Karpas-422 (cell line): Measurements from ENCODE around the gene EYA3. TPM values are rescaled to one million over a fixed set of nuclear protein-coding genes. Genes with fewer than 3 reads are reported as not detected.

Experiments
- DNase-seq: peaks from one replicate; pipeline ENCODE4 v3.0.0-alpha.2; 2015
- H2AFZ ChIP-seq: fragments of 200-600 bp; sonication (generic); 2 replicates; pipeline ENCODE4 v1.6.1; 2014; ENCODE audit warnings: antibody characterized with exemption, low read length, mixed read lengths
- H3K27ac ChIP-seq: fragments of 200-600 bp; sonication (generic); 2 replicates; pipeline ENCODE4 v1.5.1; 2014; ENCODE audit warnings: mild to moderate bottlenecking, low read length, moderate library complexity
- H3K27me3 ChIP-seq: fragments of 200-600 bp; sonication (generic); 2 replicates; pipeline ENCODE4 v1.6.1; 2014; ENCODE audit warnings: low read length, mixed read lengths
- H3K36me3 ChIP-seq: fragments of 200-600 bp; sonication (generic); 2 replicates; pipeline ENCODE4 v1.6.1; 2014; ENCODE audit warnings: low read length, mixed read lengths; ENCODE audit not compliant: insufficient read depth
- H3K4me1 ChIP-seq: fragments of 200-600 bp; sonication (generic); 2 replicates; pipeline ENCODE4 v1.6.1; 2014; ENCODE audit warnings: mild to moderate bottlenecking, low read length, mixed read lengths
- H3K4me2 ChIP-seq: fragments of 200-600 bp; sonication (generic); 2 replicates; pipeline ENCODE4 v1.6.1; 2014; ENCODE audit warnings: low read length, low read depth, mild to moderate bottlenecking; ENCODE audit not compliant: poor library complexity, severe bottlenecking
- H3K4me3 ChIP-seq: fragments of 200-600 bp; sonication (generic); 2 replicates; pipeline ENCODE4 v1.5.1; 2014; ENCODE audit warnings: mild to moderate bottlenecking, antibody characterized with exemption, low read length, mixed read lengths
- H3K79me2 ChIP-seq: fragments of 200-600 bp; sonication (generic); 2 replicates; pipeline ENCODE4 v1.6.1; 2014; ENCODE audit warnings: mild to moderate bottlenecking, low read length, mixed read lengths
- H3K9ac ChIP-seq: fragments of 200-600 bp; sonication (generic); 2 replicates; pipeline ENCODE4 v1.6.0; 2014; ENCODE audit warnings: low read length
- H3K9me2 ChIP-seq: fragments of 200-600 bp; sonication (generic), shearing (Covaris generic); replicated peaks from 2 replicates; pipeline ENCODE4 v1.6.0; 2014; ENCODE audit warnings: mild to moderate bottlenecking, low read length, moderate library complexity; ENCODE audit not compliant: insufficient read depth
- H3K9me3 ChIP-seq: fragments of 300-700, 200-600 bp; sonication (generic); 2 replicates; pipeline ENCODE4 v1.6.1; 2014; ENCODE audit warnings: low read length, mixed read lengths
- H4K20me1 ChIP-seq: fragments of 200-600 bp; sonication (generic); 2 replicates; pipeline ENCODE4 v1.6.1; 2014; ENCODE audit warnings: mild to moderate bottlenecking, antibody characterized with exemption, low read length, low read depth; ENCODE audit not compliant: insufficient read depth
- total RNA-seq: library from RNA; depleted of rRNA; stranded (reverse); fragments of >200 nt; shearing (Covaris generic); gene quantifications from 2 replicates; pipeline ENCODE4 v1.2.3, GENCODE V29; 2014; ENCODE audit warnings: low replicate concordance

EYA3 gene
- total RNA-seq, 1 experiment from 2014 or later: 28.3 TPM

DNA sequence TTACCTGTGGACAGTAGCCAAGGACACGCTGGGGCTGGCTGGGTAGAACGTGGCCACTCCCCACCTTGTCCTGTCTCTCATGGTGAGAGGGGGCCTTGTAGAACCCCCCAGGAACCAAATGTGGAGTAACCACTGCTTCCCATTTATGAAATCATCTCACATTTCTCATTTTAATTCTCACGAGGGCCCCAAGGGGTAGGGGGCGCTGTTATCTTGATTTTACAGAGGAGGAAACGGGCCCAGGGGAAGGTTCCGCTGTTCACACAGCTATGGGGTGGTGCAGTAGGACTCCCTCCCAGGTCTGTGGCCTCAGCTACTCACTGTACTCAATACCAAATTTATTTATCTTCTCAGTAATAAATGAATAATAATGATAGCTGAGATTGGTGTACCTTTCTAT is 148.1 kb downstream of the EYA3 start:
- H3K4me2 ChIP-seq: no peak overlapping the region
- H3K27ac ChIP-seq: no peak overlapping the region
- peak overlapping the region; percentile 95 for H2AFZ ChIP-seq
- H3K9me3 ChIP-seq: no peaks in the 10 kb centered on the region
- no peaks in the 10 kb centered on the region for H3K36me3 ChIP-seq
- H3K27me3 ChIP-seq: no peaks in the 10 kb centered on the region
- DNase-seq: peak; percentile 92
- peaks cover 4% of the 10 kb centered on the region for H3K4me1 ChIP-seq
- peak overlapping the region; percentile 34; the same call in 1 of the 2 replicates for H3K9ac ChIP-seq
- H4K20me1 ChIP-seq: no peaks in the 10 kb centered on the region
- no peak overlapping the region for H3K4me3 ChIP-seq
- no peaks in the 10 kb centered on the region for H3K79me2 ChIP-seq
- no peaks in the 10 kb centered on the region for H3K9me2 ChIP-seq

DNA sequence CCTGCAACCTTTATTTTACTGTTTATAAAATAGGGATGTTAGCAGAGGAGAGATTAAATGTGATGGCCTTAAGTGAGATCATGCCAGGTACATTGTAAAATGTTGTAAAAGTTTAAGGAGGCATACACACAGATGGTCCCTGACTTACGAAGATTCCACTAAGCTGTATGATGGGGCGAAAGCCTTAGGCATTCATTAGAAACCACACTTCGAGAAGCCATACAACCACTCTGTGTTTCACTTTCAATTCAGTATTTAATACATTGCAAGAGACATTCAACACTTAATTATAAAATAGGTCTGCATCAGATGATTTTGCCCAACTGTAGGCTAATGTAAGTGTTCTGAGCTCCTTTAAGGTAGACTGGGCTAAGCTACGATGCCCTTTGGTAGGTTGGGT is 149.9 kb downstream of the EYA3 start:
- H3K79me2 ChIP-seq: no peaks in the 10 kb centered on the region
- no peak overlapping the region for H3K4me3 ChIP-seq
- no peak overlapping the region for H3K4me2 ChIP-seq
- H3K27ac ChIP-seq: no peak overlapping the region
- H3K27me3 ChIP-seq: no peaks in the 10 kb centered on the region
- no peak overlapping the region for H2AFZ ChIP-seq
- H4K20me1 ChIP-seq: no peaks in the 10 kb centered on the region
- no peaks in the 10 kb centered on the region for H3K36me3 ChIP-seq
- H3K9me2 ChIP-seq: no peaks in the 10 kb centered on the region
- DNase-seq: no peak
- peaks cover 4% of the 10 kb centered on the region for H3K4me1 ChIP-seq
- no peak overlapping the region for H3K9ac ChIP-seq
- H3K9me3 ChIP-seq: no peaks in the 10 kb centered on the region

DNA sequence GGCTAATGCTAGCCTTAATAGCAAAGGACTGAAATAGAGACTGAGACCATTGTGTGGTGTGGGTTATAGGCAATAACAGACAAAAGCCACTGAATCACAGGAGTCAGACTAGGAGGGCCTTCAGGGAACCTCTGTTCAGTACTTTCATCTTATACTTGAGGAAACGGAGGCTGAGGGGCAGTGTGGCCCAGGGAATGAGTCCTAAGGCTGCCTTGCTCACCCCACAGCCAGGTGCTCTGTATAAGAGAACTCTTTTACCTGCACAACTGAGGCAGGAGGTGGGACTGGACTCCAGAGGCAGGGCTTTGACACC is 150.9 kb downstream of the EYA3 start:
- H3K4me1 ChIP-seq: peaks cover 7% of the 10 kb centered on the region
- no peaks in the 10 kb centered on the region for H3K27me3 ChIP-seq
- H3K27ac ChIP-seq: no peak overlapping the region
- no peaks in the 10 kb centered on the region for H3K36me3 ChIP-seq
- H3K4me3 ChIP-seq: no peak overlapping the region
- no peaks in the 10 kb centered on the region for H4K20me1 ChIP-seq
- no peak overlapping the region for H3K9ac ChIP-seq
- DNase-seq: no peak
- no peak overlapping the region for H3K4me2 ChIP-seq
- H3K79me2 ChIP-seq: no peaks in the 10 kb centered on the region
- no peaks in the 10 kb centered on the region for H3K9me2 ChIP-seq
- no peak overlapping the region for H2AFZ ChIP-seq
- H3K9me3 ChIP-seq: no peaks in the 10 kb centered on the region

DNA sequence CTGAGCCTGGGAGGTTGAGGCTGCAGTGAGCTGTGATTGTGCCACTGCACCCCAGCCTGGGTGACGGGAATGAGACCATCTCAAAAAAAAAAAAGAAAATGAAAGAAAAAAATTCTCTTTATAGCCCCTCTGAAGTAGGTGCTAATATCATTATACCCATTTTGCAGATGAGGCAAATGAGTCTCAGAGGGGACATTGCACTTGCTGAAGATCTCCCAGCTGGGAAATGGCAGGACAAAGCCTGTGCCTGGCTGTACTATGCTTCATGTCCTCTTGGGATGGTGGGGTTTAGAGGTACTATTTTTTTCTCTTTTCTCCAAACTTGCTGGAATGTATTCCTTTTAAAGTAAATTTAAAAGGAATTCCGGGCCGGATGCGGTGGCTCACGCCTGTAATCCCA is 152.0 kb downstream of the EYA3 start:
- no peak overlapping the region for H2AFZ ChIP-seq
- H3K9ac ChIP-seq: no peak overlapping the region
- H3K9me3 ChIP-seq: no peaks in the 10 kb centered on the region
- H3K4me3 ChIP-seq: no peak overlapping the region
- H3K4me2 ChIP-seq: no peak overlapping the region
- no peak for DNase-seq
- no peak overlapping the region for H3K27ac ChIP-seq
- H3K4me1 ChIP-seq: peaks cover 14% of the 10 kb centered on the region
- H3K79me2 ChIP-seq: no peaks in the 10 kb centered on the region
- H3K27me3 ChIP-seq: no peaks in the 10 kb centered on the region
- no peaks in the 10 kb centered on the region for H3K36me3 ChIP-seq
- H3K9me2 ChIP-seq: no peaks in the 10 kb centered on the region
- no peaks in the 10 kb centered on the region for H4K20me1 ChIP-seq

DNA sequence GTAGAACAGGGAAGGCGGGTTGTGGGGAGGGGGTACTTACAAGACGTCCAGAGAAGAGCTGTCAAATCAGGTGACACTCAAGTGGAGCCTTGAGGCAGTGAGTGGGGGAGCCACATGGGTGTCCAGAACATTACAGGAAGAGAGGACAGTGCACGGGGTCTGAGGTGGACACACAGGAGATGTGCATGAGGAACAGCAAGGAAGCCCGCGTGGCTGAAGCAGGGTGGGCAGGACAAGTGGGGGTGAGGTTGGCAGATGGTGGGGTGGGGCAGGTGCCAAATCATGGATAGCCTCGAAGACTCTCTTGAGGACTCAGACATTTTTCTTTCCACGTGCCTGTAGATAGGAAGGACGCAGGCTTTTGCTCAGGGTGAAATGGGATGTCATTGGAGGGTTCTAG is 152.7 kb downstream of the EYA3 start:
- peaks cover 14% of the 10 kb centered on the region for H3K4me1 ChIP-seq
- H3K9me2 ChIP-seq: no peaks in the 10 kb centered on the region
- no peaks in the 10 kb centered on the region for H3K27me3 ChIP-seq
- no peaks in the 10 kb centered on the region for H3K79me2 ChIP-seq
- H2AFZ ChIP-seq: no peak overlapping the region
- no peak for DNase-seq
- no peaks in the 10 kb centered on the region for H3K36me3 ChIP-seq
- no peaks in the 10 kb centered on the region for H3K9me3 ChIP-seq
- no peak overlapping the region for H3K4me3 ChIP-seq
- H3K27ac ChIP-seq: no peak overlapping the region
- H3K9ac ChIP-seq: no peak overlapping the region
- H3K4me2 ChIP-seq: no peak overlapping the region
- H4K20me1 ChIP-seq: no peaks in the 10 kb centered on the region

DNA sequence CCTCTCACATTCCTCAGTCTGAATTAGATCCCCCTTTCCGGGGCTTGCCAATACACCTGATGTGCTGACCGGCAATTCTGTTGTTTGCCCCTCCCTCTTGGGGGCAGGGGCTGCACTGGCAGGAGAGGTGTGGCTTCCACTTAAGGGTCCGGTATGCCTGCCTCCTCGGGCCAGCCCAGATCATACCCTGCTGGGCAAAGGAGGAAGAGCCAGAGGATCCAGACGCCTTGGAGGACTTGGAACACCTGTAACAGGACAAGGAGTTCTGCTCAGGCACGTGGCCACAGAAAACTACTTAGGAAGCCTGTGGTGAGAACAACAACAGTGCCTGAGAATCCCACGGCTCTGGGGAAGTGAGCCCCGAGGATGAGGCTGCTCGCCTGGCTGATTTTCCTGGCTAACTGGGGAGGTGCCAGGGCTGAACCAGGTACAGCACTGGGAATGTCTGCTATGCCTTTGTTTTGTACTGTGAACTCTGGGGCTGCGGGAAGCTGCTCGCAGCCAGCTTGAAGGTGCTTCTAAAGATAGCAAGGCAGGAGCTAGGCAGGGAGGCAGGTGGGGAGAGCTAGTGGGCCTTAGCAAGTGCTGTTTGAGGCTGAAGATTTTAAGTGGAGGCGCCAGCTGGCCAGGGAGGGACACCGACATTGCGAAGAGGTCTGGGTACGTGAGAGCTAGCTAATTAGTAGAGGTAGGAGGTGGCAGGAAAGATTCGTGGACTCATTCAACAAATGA is 153.4 kb downstream of the EYA3 start, which contains the start of gene SMPDL3B:
TSS of gene SMPDL3B (plus strand) at position 183 of the 732 bp plus-strand sequence. CDS start at position 367, 184 bp downstream.
- H3K4me2 ChIP-seq: no peak within 1 kb of the TSS
- no peak within 1 kb of the TSS for H3K9ac ChIP-seq
- H3K4me1 ChIP-seq: peaks cover 11% of the 10 kb centered on the region
- no peaks in the 10 kb centered on the region for H3K9me2 ChIP-seq
- no peaks in the 10 kb centered on the region for H4K20me1 ChIP-seq
- no peak for DNase-seq
- H3K4me3 ChIP-seq: no peak within 1 kb of the TSS
- no peaks in the 10 kb centered on the region for H3K36me3 ChIP-seq
- H3K9me3 ChIP-seq: no peaks in the 10 kb centered on the region
- H3K79me2 ChIP-seq: no peaks in the 10 kb centered on the region
- no peak within 1 kb of the TSS for H3K27ac ChIP-seq
- no peak within 1 kb of the TSS; the same call in 1 of the 2 replicates for H2AFZ ChIP-seq
- no peaks in the 10 kb centered on the region for H3K27me3 ChIP-seq

DNA sequence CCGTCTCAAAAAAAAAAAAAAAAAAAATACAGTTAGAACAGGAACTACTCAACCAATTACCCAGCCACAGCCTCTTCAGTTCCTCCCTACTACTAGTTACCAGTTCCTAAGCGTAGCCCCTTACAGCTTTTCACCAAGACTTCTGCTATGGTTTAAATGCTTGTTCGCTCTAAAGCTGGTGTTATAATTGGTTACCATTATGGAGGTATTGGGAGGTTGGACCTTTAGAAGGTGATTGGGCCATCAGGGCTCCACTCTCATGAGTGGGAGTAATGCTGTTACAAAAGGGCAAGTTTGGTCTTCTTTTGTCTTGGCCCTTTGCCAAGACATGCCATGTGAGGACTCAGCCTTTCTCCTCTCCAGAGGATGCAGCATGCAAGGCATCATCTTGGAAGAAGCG is 156.7 kb downstream of the EYA3 start:
- no peak overlapping the region for H3K9ac ChIP-seq
- H3K4me1 ChIP-seq: peaks cover 10% of the 10 kb centered on the region
- no peak overlapping the region for H3K4me2 ChIP-seq
- no peak for DNase-seq
- no peaks in the 10 kb centered on the region for H3K27me3 ChIP-seq
- H3K9me2 ChIP-seq: no peaks in the 10 kb centered on the region
- no peak overlapping the region for H3K27ac ChIP-seq
- no peaks in the 10 kb centered on the region for H4K20me1 ChIP-seq
- H2AFZ ChIP-seq: no peak overlapping the region
- H3K4me3 ChIP-seq: no peak overlapping the region
- H3K79me2 ChIP-seq: no peaks in the 10 kb centered on the region
- H3K36me3 ChIP-seq: no peaks in the 10 kb centered on the region
- H3K9me3 ChIP-seq: no peaks in the 10 kb centered on the region

DNA sequence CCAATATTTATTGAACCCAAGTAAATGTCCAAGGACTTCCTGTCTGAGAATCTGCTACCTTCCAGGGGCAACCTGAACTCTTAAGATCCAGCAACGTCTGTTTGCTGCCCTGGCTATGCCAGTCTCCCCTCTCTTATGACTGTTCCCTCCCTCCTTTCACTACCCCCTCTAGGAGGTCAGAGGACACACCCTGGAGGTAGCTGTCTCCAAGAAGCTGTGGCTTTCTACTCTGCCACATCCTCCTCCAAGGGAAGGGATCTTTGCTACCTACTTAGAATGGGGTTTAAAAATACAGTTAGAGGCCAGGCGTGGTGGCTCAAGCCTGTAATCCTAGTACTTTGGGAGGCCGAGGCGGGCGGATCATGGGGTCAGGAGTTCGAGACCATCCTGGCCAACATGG is 157.2 kb downstream of the EYA3 start:
- no peak overlapping the region for H3K4me3 ChIP-seq

More for the DNA sequence above, 157.2 kb downstream of the EYA3 start:
- Histone ChIP-seq H3K9me2 (no peaks in the 10 kb centered on the region), H2AFZ (no peak overlapping the region), H3K9me3 (no peaks in the 10 kb centered on the region), H3K9ac (no peak overlapping the region), H3K79me2 (no peaks in the 10 kb centered on the region), H3K36me3 (no peaks in the 10 kb centered on the region), H3K4me2 (no peak overlapping the region), H4K20me1 (no peaks in the 10 kb centered on the region), H3K4me1 (peaks cover 10% of the 10 kb centered on the region), H3K27ac (no peak overlapping the region), H3K27me3 (no peaks in the 10 kb centered on the region)
- DNase-seq: no peak
